ENCODE measurements around the gene C9orf72.

Gene C9orf72

GRCh38 chr9:27529316-27530278 is 43.7 kb downstream of the C9orf72 start, which contains the start of gene MOB3B:
MOB3B (minus strand) TSS chr9:27529814; CDS start chr9:27455550, 74,264 bp downstream.
- no peaks in the 10 kb centered on the region for H3K4me1 ChIP-seq
- H3K36me3 ChIP-seq (ENCODE audit: control insufficient read depth, insufficient read depth, low read length), result no peaks in the 10 kb centered on the region
- peak within 1 kb of the TSS; percentile 15 for H3K27ac ChIP-seq
- H2AFZ ChIP-seq, result peak within 1 kb of the TSS; percentile 66
- H3K4me2 ChIP-seq (ENCODE audit: low read length), result peak within 1 kb of the TSS; percentile 92
- no peaks in the 10 kb centered on the region for H3K9me3 ChIP-seq (ENCODE audit: control insufficient read depth, low read length)
- no peak within 1 kb of the TSS for H3K9ac ChIP-seq
- H3K27me3 ChIP-seq (ENCODE audit: control insufficient read depth, insufficient read depth, low read length), result no peaks in the 10 kb centered on the region
- TF ChIP-seq CTCF (IDR thresholded peaks at IDR 0.05), result peak; percentile 75
- H3K79me2 ChIP-seq, result no peaks in the 10 kb centered on the region
- peak within 1 kb of the TSS; percentile 68 for H3K4me3 ChIP-seq (ENCODE audit: low read depth, low read length)

GRCh38 chr9:27528886-27529315 is 44.4 kb downstream of the C9orf72 start:
- Histone ChIP-seq H3K79me2 (no peaks in the 10 kb centered on the region), H3K27me3 (ENCODE audit: control insufficient read depth, insufficient read depth, low read length) (no peaks in the 10 kb centered on the region), H3K36me3 (ENCODE audit: control insufficient read depth, insufficient read depth, low read length) (no peaks in the 10 kb centered on the region), H3K4me1 (no peaks in the 10 kb centered on the region), H2AFZ (peak overlapping the region; percentile 66), H3K4me3 (ENCODE audit: low read depth, low read length) (peak overlapping the region; percentile 68), H3K9me3 (ENCODE audit: control insufficient read depth, low read length) (no peaks in the 10 kb centered on the region), H3K27ac (peak overlapping the region; percentile 15), H3K9ac (no peak overlapping the region), H3K4me2 (ENCODE audit: low read length) (peak overlapping the region; percentile 92)
- no peak for TF ChIP-seq CTCF (IDR thresholded peaks at IDR 0.05)

GRCh38 chr9:27528076-27528885 is 45.0 kb downstream of the C9orf72 start:
- Histone ChIP-seq H3K27me3 (ENCODE audit: control insufficient read depth, insufficient read depth, low read length) (no peaks in the 10 kb centered on the region), H3K9me3 (ENCODE audit: control insufficient read depth, low read length) (no peaks in the 10 kb centered on the region), H3K4me3 (ENCODE audit: low read depth, low read length) (peak overlapping the region; percentile 68), H3K27ac (peak overlapping the region; percentile 15), H3K79me2 (no peaks in the 10 kb centered on the region), H3K9ac (no peak overlapping the region), H3K36me3 (ENCODE audit: control insufficient read depth, insufficient read depth, low read length) (no peaks in the 10 kb centered on the region), H3K4me2 (ENCODE audit: low read length) (peak overlapping the region; percentile 92), H2AFZ (peak overlapping the region; percentile 66), H3K4me1 (no peaks in the 10 kb centered on the region)
- TF ChIP-seq CTCF (IDR thresholded peaks at IDR 0.05), result no peak

- no peak for TF ChIP-seq CTCF (IDR thresholded peaks at IDR 0.05)
- H3K9me3 ChIP-seq (ENCODE audit: control insufficient read depth, low read length), result no peaks in the 10 kb centered on the region
- H3K4me1 ChIP-seq, result no peaks in the 10 kb centered on the region
- no peak overlapping the region for H3K9ac ChIP-seq
- H3K27me3 ChIP-seq (ENCODE audit: control insufficient read depth, insufficient read depth, low read length), result no peaks in the 10 kb centered on the region
- H3K4me3 ChIP-seq (ENCODE audit: low read depth, low read length), result no peak overlapping the region
- H3K79me2 ChIP-seq, result no peaks in the 10 kb centered on the region
- peak overlapping the region; percentile 92 for H3K4me2 ChIP-seq (ENCODE audit: low read length)
- H3K27ac ChIP-seq, result no peak overlapping the region
- H3K36me3 ChIP-seq (ENCODE audit: control insufficient read depth, insufficient read depth, low read length), result no peaks in the 10 kb centered on the region
- H2AFZ ChIP-seq, result peak overlapping the region; percentile 66
Observed at GRCh38 chr9:27527702-27528075, 45.6 kb downstream of the C9orf72 start.
